Urothelium cell line (cell line): Measurements from ENCODE around the gene ATP2C2.
"Not testable (repeated sequence)": the region's sequence is repeated elsewhere in the genome, so short reads cannot be mapped to it uniquely, and the experiment has no call there.

Experiments
- DNase-seq: peaks from one replicate; pipeline ENCODE4 v3.0.0; 2011; ENCODE audit warnings: low spot score, mixed read lengths
- FAIRE-seq: peaks from 2 replicates; lab custom pipeline; 2011; peaks lifted over from hg19 to GRCh38; lab: Jason Lieb, UNC

Gene ATP2C2

GRCh38 chr16:84446596-84447392 lies 78.5 kb downstream of the ATP2C2 start:
- FAIRE-seq (no peak), DNase-seq (no peak)

- FAIRE-seq (no peak), DNase-seq (no peak)
These were observed 80.1 kb downstream of the ATP2C2 start for GRCh38 chr16:84448444-84448843.

- DNase-seq (no peak), FAIRE-seq (no peak)
These were observed 81.1 kb downstream of the ATP2C2 start for GRCh38 chr16:84449156-84450140.

- DNase-seq, result no peak
- FAIRE-seq, result no peak
These were observed 82.0 kb downstream of the ATP2C2 start for GRCh38 chr16:84450176-84450865.

- not testable (repeated sequence) for DNase-seq, FAIRE-seq
These were observed 82.8 kb downstream of the ATP2C2 start for GRCh38 chr16:84451010-84451676.

- FAIRE-seq, result no peak
These were observed 83.4 kb downstream of the ATP2C2 start for GRCh38 chr16:84451781-84452180.

GRCh38 chr16:84453061-84453752 lies 84.9 kb downstream of the ATP2C2 start:
- FAIRE-seq, result no peak

More at GRCh38 chr16:84451781-84452180, 83.4 kb downstream of the ATP2C2 start:
- no peak for DNase-seq

GRCh38 chr16:84454611-84455010 lies 86.3 kb downstream of the ATP2C2 start:
- DNase-seq, result no peak
- FAIRE-seq, result no peak

More at GRCh38 chr16:84453061-84453752, 84.9 kb downstream of the ATP2C2 start:
- no peak for DNase-seq

GRCh38 chr16:84455031-84455430 lies 86.7 kb downstream of the ATP2C2 start:
- no peak for DNase-seq
- FAIRE-seq, result no peak

- FAIRE-seq, result no peak
- no peak for DNase-seq
These were observed 90.5 kb downstream of the ATP2C2 start for GRCh38 chr16:84458606-84459532.

- no peak for DNase-seq
These were observed 91.2 kb downstream of the ATP2C2 start for GRCh38 chr16:84459533-84459894.

GRCh38 chr16:84459941-84460405 lies 91.6 kb downstream of the ATP2C2 start:
- FAIRE-seq, result no peak
- no peak for DNase-seq

More at GRCh38 chr16:84459533-84459894, 91.2 kb downstream of the ATP2C2 start:
- no peak for FAIRE-seq

- FAIRE-seq, result no peak
- DNase-seq, result no peak
These were observed 92.2 kb downstream of the ATP2C2 start for GRCh38 chr16:84460406-84461028.

- DNase-seq, result no peak
- no peak for FAIRE-seq
These were observed 92.7 kb downstream of the ATP2C2 start for GRCh38 chr16:84461029-84461412.

- FAIRE-seq, result no peak
- DNase-seq, result no peak
These were observed 93.3 kb downstream of the ATP2C2 start for GRCh38 chr16:84461413-84462295.

- FAIRE-seq (no peak), DNase-seq (no peak)
These were observed 94.2 kb downstream of the ATP2C2 start for GRCh38 chr16:84462296-84463210.
